HL-60/S4 treated with phorbol 12-myristate 13-acetate at 8.2 ng/mL for 4 days and 3 days (cell line): ENCODE results near the gene LRRFIP1.
"Not testable (repeated sequence)": the region's sequence is repeated elsewhere in the genome, so short reads cannot be mapped to it uniquely, and the experiment has no call there.

ENCODE experiments used
- in situ Hi-C: fragments of 300-500 bp; cut with MboI; formaldehyde crosslinking; loops from 2 replicates; pipeline ENCODE4 v1.15.0; 2022; ENCODE audit warnings: low sequenced_read_pairs

Gene LRRFIP1

DNA sequence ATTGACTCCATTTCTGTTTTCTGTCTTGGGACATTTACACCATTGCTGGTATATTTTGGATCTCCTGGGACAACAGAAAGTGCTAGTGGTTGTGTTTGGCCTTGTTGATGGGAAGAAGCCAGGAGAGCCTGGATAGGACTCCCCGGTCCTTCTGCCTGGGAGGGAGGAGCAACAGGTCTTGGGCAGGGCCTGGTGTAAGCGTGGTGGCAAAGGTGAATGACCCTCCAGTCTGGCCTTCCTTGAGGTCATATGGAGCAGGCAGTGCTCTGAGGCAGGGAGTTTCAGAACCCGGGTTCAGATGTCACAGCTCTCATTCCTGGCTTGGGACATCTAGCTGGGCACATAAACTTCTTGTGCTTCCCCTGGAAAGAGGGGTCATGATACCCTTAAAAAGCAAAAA lies 115.2 kb downstream of the LRRFIP1 start:
- in situ Hi-C loops = loop anchor here (10.0 kb wide), 1 partner anchor 168 kb away; no protein-coding TSS in a partner anchor

DNA sequence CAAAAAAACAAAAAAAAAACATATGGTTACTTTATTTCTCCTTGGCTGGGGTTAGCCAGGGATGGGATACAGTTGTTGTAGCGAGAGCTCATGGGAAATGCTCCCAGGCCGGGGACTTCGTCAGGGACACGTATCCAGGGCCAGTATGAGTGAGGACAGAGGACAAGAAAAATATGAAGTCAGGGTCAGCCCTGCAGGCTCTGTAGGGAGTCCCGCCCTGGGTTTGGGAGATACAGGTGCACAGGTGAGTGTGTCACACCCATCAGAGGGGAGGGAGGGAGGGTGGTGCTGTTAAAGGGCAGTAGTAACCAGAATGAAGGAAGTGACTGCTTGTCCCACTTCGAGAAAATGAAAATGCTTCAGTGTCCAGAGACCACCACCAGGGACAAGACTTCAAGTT lies 115.6 kb downstream of the LRRFIP1 start:
- in situ Hi-C loops = loop anchor here (10.0 kb wide), 1 partner anchor 168 kb away; no protein-coding TSS in a partner anchor

DNA sequence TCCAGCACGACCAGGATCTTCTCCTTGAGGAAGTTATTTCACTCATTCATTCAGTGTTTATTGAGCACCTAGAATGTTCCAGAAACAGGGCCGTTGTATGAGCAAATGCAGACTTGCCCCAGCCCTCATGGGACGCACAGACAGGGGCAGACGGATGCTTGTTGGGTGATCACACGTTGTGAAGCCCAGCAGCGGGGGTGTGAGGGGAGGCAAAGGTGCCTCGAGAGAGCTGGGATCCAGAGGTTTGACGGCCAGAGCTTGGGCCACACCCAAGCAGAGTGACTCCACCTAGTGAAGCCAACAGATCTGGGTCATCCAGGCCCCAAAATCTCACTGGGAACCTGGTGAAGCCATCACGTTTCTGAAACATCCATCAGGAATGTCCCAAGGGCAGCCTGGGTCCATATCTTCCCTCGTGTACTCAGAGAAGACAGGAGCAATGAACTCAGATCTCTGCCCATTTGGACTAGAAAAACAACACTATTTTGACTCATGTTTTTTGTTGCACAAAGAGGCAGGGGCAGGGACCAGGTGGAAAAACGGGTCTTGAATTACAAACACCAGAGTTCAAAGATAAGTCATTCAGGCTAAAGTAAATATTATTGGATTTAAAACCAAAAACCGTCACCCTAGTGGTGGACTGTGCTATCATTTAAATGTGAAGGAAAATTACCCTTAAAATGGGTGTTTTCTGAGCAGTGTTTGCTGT lies 116.3 kb downstream of the LRRFIP1 start:
- in situ Hi-C loops = loop anchor here (10.0 kb wide), 1 partner anchor 169 kb away; no protein-coding TSS in a partner anchor

DNA sequence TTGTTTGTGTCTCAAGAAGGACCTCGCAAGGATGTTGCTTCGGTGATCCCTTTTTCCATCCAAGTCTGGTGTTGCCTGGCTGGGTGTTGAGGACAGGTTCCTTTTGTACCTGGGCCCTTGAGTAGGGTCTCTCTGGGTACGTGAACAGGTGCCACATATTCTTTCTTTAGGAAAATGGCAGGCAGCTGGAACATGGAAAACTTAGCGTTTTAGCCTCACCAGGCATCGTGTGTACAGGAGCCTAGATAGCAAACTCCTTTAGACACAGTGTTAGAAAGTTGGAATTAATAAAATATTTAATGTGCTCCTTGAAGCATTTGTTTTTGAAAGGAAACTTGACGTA lies 116.9 kb downstream of the LRRFIP1 start:
- in situ Hi-C loops = loop anchor here (10.0 kb wide), 1 partner anchor 169 kb away; no protein-coding TSS in a partner anchor

DNA sequence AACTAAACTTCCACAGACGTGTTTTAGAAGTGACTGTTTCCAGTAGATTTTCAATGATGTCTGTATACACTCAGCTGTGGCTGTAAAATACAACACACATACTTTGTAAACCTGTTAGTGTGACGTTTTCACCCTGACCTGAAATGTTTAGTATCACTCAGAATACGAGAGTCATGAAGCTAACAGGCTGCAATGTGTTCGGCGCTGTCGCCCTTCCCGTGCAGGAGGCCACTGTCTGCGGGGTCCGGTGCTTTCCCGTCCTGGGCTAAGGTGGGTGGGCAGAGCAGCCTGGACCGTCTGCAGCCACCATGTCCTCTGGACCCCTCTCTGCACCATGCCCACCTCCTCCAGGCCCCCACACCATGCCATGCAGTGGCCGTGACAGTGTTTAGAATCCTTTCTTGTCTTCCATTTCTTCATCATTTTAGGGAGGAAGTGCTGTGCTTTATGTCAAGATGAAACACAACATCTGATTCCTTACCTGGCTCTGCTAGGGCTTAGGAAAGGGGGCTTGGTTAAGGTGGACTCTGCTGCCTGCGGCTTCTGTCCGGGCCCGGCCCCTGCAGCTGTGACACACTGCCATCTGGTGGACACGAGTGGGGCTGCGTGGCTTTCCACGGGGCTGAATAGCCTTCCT lies 117.3 kb downstream of the LRRFIP1 start:
- in situ Hi-C loops = loop anchor here (10.0 kb wide), 1 partner anchor 170 kb away; no protein-coding TSS in a partner anchor

DNA sequence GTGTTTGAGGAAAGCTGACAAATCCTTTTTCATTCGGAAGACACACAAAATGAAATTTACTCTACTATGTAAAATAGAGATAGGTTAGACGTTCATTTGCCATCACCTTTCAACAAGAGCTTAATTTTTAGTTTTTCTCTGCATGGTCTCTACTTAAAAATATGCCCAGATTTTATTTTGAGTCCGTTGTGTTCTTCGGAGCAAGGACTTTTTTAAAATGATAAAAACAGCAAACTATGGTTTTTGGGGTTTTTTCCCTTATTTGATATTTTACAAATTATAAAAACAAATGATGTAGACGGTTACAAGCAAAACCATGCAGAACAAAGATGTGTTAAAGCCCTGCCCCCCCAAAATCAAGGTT lies 117.8 kb downstream of the LRRFIP1 start:
- in situ Hi-C loops = loop anchor here (10.0 kb wide), 1 partner anchor 170 kb away; no protein-coding TSS in a partner anchor

DNA sequence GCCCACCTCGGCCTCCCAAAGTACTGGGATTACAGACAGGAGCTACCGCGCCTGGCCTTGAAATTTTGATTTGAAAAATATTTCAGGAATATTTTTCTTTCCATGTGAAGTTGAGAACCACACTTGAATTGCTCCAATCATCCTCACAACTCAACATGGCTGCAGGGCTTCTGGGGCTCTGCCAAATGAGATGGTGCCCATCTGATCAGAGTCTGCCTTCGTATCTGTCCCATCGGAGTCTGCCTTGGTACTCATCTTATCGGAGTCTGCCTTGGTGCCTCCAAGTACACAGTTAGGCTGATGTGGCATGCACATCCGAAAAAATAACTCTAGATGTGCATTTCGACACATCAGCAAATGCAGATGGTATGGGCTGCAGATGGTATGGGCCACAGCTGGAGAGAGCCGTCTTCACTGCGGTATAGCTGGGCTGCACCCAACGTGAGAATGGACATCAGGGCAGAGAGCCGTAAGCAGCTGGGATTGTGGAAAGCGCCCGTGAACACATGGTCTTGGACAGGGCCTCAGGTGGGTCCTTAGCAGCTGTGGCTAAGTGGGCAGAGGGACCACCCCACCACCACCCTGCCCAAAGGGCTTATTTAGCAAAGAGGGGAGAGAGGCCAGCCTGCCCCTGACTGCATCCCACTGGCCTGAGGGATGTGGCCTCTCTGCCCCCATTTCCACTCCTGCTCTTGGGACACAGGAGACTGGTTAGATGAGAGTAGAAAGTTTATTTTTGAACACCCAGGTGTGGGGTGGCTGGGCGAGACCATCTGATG lies 119.1 kb downstream of the LRRFIP1 start:
- in situ Hi-C loops = loop anchor here (10.0 kb wide), 1 partner anchor 172 kb away; no protein-coding TSS in a partner anchor

DNA sequence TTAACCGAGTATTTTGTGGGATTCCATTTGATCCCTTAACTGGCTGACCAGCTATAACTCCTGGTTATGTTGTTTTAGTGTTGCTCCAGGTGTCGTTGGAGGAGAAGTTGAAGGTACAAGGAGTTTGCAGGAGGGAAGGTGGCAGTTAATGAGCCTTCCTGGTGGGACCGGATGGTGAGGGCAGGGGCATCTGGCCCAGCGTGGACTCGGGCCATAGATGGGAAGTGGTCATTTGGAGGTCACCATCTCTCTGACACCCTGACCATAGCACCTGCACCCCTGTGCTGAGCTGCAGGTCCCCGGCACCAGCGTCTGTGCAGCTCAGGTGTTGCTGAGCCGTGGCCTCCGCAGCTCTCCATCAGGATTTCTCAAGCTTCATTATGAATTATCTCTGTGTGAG lies 119.8 kb downstream of the LRRFIP1 start:
- in situ Hi-C loops = loop anchor here (10.0 kb wide), 1 partner anchor 172 kb away; no protein-coding TSS in a partner anchor

DNA sequence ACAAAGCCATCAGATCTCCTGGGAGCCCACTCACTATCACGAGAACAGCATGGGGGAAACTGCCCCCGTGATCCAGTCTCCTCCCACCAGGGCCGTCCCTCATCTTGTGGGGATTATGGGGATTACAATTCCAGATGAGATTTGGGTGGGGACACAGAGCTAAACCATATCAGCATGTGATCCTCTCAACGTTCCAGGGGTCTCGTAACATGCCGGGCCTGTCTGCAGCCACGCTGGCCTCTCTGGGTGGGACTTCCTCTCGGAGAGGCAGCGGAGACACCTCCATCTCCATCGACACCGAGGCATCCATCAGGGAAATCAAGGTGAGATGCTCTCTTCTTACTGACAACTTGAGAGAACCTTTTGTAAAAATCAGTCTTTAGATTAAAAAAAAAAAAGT lies 121.6 kb downstream of the LRRFIP1 start:
- in situ Hi-C loops = loop anchor here (10.0 kb wide), 1 partner anchor 174 kb away; no protein-coding TSS in a partner anchor

DNA sequence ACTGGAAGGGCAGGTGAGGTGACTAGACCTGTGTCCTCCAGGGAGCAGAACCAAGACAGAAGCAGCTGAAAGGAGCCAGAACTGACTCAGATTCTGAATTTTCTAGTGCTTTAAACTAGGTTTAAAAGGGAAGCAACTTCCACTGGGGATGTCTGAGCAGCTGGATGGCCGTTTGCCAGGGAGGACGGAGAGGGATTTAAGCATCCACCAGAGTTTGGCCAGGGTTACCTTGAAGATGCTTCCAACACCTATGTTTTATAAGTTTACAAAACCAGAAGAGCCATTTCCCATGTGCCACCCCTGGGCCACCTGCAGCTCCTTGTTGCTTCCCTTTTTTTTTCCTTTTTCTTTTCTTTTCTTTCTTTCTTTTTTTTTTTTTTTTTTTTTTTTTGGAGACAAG lies 122.6 kb downstream of the LRRFIP1 start:
- in situ Hi-C loops = loop anchor here (10.0 kb wide), 1 partner anchor 175 kb away; no protein-coding TSS in a partner anchor

DNA sequence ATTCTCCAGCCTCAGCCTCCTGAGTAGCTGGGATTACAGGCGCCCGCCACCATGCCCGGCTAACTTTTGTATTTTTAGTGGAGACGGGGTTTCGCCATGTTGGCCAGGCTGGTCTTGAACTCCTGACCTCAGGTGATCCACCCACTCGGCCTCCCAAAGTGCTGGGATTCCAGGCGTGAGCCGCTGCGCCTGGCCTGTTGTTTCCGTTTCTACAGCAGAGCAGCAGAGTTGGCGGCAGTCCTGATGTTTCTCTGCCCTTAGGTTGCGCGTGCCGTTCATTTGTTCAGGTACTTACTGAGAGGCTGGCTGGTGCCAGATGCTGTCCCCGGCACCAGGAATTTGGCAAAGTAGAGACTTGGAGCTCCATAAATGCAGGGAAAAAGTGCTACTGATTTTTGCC lies 123.1 kb downstream of the LRRFIP1 start:
- in situ Hi-C loops = not testable (repeated sequence)

DNA sequence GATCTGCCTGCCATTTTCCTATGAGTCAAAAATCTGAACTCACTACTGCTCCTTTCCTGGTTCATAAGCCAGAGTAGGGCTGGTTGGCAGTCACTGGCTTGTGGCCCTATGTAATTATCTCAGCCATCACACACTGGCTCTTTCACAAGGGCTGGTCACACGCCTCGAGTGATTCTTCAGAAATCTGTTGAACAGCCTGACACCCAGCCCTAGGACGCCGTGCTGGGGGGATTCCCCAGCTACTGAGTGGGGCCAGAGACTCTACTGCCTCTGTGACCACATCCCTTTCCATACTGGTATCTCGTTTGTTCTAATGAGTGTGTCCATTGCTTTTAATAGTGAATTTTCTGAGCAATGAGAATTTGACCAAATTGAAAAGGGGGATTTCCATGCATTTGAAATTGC lies 125.4 kb downstream of the LRRFIP1 start:
- in situ Hi-C loops = no loop called here

DNA sequence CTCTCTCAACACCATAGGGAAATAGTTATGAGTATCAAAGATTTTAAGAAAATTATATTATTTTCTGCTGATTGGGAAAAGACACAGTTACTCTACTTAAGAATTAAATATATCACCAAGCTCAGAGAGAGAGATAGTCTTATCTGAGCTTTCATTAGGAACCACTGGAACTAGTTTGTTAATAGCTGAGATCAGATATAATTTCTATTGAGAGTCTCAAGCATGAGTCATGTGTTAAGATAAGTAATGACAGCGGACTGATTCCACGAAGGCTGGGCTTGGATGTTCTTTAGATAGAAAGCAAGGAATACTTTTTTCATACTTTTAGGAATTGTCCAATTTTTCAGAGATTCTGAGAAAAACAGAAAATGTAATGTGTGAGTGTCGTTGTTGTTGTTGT lies 126.8 kb downstream of the LRRFIP1 start:
- in situ Hi-C loops = no loop called here

DNA sequence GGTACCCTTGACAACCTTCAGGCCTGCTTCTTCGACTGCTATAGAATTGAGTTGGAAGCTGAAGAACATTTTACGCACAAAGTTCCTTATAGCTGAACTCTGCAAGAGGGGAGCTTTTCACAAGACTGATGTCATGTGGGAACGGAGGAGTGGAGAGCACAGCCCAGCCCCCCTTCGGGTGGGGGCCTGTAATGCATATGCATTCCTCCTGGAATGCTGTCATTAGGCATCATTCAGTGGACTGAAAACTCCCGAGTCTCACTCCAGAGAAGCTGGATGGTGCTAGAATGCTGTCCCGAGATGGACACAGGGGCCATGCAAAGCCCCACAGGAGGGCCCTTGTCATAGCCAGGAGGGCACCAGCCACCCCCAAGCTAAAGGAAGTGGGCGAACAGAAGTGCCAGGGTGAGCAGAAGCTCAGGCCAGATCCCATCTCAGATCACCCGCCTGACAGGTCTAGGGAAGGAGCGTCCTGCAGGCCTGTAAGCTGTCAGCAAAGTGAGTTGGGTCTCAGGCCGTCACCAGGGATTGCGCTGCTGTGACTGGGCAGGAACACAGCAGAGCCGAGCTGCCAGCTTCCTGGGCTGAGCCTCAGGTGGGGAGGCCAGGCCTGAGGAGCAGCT lies 127.3 kb downstream of the LRRFIP1 start:
- in situ Hi-C loops = no loop called here

DNA sequence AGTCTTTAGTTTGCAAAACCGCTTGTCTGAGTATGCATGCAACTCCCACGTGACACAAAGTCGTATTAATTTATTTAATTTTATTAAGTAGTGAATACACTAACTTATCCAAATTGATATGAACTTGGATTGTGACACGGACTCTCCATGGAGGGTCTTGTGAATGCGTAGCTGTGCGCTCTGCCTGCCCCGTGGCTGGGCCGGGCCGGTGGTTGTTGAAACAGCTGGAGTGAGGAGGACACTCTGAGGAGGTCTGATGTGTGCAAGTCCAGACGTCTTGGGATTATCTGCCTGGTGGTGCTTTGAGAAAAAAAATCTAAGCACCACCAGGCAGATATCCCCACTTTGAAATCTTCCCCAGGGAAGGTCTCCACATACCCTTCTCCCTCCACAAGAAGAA lies 130.2 kb downstream of the LRRFIP1 start:
- in situ Hi-C loops = no loop called here

DNA sequence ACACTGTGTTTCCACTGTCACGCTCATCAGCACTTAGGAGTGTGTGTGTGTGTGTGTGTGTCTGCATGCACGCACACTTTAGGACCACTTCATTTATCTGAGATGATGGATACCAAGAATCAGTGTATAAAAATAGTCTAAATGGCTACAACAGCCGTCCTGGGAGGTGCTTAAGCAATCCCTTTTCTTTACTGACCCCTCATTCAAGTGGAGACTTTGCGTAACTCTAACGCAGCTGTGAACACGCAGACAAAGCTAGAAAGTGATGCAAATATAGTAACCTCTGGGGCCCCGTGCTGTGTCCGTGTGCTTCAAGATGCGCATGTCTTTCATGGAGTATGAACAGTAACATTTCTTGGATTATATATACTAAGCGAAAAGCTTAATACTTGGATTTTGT lies 130.8 kb downstream of the LRRFIP1 start:
- in situ Hi-C loops = no loop called here

DNA sequence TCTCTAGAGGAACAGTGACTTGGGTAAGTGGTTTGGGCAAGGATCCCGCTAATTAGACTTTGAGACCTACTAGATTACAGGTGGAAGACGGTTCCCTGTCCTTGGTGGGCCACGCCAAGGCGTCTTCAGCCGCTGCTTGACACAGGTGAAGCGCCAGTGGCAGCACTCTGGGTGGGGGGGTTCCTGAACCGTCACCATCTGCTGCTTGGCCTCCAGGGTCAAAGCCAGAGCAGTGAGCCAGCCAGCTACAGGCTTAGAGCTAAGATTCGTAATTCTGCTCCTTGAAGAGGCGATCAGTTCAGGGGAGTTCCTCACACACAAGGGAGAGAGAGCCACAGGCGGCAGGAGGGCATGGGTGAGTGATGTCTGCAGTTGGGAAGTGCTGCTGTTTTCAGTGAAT lies 131.8 kb downstream of the LRRFIP1 start:
- in situ Hi-C loops = no loop called here

DNA sequence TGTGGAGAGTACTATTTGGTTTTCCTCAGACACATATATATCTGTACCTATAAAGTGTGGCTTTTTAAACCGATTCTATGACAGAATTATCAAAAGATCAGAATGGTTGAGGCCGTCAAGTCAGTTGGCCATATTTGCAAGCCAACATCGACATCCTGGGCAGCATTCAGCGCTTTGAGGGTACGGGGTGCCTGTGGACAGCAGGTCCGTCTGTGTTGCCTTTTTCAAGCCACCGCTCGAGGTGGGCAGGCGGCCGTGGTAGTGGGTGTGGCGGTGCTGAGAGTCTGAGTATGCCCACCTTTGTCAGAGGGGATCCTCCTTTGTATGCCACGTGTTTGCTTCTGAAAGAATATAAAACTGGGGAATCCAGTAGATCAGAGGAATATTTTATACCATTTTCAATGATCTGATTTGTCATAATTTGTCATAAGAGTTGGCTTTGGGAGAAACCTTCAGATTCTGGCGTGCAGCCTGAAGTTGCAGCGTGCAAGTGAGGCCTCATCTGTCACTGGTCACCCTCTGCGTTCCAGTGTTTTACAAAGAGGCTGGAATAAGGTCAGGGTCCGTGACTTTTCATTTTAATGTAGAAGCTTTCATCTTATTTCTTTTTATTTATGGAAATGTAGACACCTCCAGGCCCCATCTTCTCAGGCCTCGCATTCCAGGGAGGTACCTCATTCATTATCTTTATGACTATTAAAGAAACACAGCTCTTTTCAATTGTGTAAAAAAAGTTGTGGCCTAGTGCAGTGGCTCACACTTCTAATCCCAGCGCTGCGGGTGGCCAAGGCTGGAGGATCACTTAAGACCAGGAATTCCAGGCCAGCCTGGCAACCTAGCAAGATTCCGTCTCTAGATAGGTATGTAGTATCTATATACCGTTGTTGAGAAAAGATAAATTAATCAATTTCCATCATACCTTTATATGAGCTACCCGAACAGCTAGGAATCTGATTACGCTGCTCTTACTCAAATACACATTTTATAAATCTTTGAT lies 133.4 kb downstream of the LRRFIP1 start:
- in situ Hi-C loops = no loop called here

DNA sequence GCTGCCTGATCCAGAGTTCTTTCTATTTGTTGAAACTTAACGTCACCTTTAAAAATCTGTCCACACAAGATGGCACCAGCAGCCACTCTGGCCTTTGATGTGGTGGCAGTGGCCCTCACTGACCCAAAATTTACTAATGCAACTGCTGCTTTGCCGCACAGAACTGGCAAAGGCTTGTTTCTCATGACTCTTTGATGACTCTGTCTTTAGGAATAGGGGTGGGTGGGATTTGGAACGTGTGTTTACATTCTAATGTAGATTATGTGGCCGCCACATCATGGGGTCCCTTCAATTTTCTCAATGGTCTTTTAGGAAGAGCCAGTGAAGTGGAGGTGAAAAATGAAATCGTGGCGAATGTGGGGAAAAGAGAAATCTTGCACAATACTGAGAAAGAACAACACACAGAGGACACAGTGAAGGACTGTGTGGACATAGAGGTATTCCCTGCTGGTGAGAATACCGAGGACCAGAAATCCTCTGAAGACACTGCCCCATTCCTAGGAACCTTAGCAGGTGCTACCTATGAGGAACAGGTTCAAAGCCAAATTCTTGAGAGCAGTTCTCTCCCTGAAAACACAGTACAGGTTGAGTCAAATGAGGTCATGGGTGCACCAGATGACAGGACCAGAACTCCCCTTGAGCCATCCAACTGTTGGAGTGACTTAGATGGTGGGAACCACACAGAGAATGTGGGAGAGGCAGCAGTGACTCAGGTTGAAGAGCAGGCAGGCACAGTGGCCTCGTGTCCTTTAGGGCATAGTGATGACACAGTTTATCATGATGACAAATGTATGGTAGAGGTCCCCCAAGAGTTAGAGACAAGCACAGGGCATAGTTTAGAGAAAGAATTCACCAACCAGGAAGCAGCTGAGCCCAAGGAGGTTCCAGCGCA lies 135.2 kb downstream of the LRRFIP1 start:
- in situ Hi-C loops = not testable (repeated sequence)
